GM18502 (cell line): ENCODE measurements around the gene DEPDC1B.
"Not testable (repeated sequence)": the region's sequence is repeated elsewhere in the genome, so short reads cannot be mapped to it uniquely, and the experiment has no call there.

Source experiments
- ATAC-seq: cut with Tn5 transposase; IDR thresholded peaks from one replicate; pipeline ENCODE4 v1.9.1; 2021; ENCODE audit warnings: mild to moderate bottlenecking; ENCODE audit not compliant: unreplicated experiment, poor library complexity

The DEPDC1B gene

DNA sequence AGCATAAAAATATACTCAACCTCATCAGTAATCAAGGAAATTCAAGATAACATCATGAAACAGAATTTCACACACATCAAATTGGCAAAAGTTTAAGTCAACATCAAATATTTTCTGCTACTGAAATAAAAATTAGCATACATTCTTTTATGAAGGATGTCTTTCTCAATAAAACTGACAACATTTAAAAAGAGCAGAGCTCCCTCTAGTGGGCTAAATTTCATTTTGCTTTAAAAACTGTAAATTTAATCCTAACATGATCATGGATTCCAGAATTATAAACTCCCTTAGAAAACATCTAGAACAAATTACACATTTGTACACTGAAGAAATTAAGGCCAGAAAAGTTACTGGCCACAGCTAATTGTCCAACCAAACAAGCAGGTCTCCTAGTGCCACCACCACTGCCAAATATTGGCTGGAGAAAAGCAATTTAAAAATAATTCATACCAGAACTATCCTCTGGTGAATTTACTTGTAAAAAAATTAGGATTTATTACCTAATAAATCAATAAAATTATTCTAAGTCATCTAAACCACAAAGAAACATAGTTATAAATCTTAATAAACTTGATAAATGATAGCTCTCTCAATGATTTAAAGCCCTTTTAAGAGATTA lies 31.2 kb downstream of the DEPDC1B start:
- ATAC-seq: no peak

- ATAC-seq: no peak
Observed at GRCh38 chr5:60651872-60652620, 47.9 kb downstream of the DEPDC1B start.

DNA sequence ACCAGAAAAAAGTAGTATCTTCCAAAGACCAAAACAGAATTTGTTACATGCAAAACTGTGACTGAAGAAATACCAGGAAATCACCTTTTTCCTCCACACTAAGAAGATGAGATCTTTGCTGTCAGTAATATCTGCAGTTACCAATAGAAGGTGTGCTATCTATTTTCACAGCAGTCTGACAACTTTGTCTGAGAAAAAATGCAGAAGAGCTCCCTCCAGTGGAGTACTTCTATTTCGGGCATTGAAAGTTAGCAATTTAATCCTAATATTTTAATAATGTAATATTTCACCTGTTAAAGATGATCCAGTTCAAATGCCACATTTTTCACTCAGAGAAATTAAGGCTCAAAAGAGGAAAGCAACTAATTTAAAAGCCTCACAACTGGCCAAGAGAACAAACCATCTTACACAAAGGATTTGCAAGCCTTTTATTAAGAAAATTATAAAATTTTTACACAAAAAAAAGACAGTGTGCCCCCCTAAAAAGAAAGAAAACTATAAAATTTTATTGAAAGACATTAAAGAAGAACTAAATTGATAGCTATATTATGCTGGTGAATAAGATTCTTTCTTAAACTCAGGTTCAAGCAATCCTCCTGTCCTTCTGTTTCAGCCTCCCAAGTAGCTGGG lies 50.6 kb downstream of the DEPDC1B start:
- peak; percentile 70 for ATAC-seq

DNA sequence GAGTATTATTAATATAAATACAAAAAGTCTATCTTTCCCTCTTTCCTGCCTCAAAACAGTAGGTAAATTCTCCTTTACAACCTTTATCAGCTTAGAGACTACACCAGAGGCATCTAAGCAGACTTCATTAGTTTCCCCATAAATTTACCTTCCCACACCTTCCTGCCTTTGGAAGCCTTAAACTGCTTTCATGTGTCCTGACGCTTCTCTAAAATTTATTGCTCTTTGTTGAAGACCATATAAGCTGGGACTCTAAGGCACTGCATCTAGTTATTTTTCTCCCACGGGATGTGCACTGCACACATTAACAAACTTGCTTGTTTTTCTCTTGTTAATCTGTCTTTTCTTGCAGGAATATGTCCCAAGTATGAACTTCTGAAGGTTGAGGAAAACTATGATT lies 51.8 kb downstream of the DEPDC1B start:
- ATAC-seq: no peak

- no peak for ATAC-seq
Observed at GRCh38 chr5:60640901-60641300, 59.1 kb downstream of the DEPDC1B start.

GRCh38 chr5:60639544-60639943 lies 60.4 kb downstream of the DEPDC1B start:
- no peak for ATAC-seq

GRCh38 chr5:60638300-60638699 lies 61.7 kb downstream of the DEPDC1B start:
- no peak for ATAC-seq

- ATAC-seq: no peak
Observed at GRCh38 chr5:60636644-60637043, 63.3 kb downstream of the DEPDC1B start.

DNA sequence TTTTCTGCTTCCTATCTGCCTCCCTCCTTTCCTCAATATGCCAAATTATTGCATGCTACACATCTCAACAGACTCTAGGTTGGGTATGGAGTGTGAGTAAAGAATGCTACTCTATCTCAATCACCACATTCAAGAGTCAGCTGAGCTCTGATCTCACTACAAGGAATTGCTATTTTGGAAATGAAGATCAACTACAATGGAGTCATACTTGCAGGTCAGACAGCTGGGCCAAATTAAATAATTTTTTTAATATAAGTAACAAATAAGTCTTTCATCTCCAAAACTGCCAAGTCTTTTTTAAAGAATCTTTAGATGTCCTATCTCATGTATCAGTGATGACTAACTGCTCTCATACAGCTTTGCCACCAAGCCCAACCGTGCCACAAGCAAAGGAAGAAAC lies 64.0 kb downstream of the DEPDC1B start:
- ATAC-seq: no peak

- ATAC-seq: no peak
Observed at GRCh38 chr5:60634051-60634450, 65.9 kb downstream of the DEPDC1B start.

GRCh38 chr5:60633341-60633740 lies 66.6 kb downstream of the DEPDC1B start:
- ATAC-seq: no peak

GRCh38 chr5:60632153-60632552 lies 67.8 kb downstream of the DEPDC1B start:
- no peak for ATAC-seq

- no peak for ATAC-seq
Observed at GRCh38 chr5:60630836-60631235, 69.1 kb downstream of the DEPDC1B start.

- no peak for ATAC-seq
Observed at GRCh38 chr5:60630179-60630578, 69.8 kb downstream of the DEPDC1B start.

DNA sequence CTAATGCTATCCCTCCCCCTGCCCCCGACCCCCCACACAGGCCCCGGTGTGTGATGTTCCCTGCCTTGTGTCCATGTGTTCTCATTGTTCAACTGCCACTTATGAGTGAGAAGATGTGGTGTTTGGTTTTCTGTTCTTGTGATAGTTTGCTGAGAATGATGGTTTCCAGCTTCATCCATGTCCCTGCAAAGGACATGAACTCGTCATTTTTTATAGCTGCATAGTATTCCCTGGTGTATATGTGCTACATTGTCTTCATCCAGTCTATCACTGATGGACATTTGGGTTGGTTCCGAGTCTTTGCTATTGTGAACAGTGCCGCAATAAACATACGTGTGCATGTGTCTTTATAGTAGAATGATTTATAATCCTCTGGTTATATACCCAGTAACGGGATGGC lies 75.1 kb downstream of the DEPDC1B start:
- ATAC-seq: not testable (repeated sequence)

DNA sequence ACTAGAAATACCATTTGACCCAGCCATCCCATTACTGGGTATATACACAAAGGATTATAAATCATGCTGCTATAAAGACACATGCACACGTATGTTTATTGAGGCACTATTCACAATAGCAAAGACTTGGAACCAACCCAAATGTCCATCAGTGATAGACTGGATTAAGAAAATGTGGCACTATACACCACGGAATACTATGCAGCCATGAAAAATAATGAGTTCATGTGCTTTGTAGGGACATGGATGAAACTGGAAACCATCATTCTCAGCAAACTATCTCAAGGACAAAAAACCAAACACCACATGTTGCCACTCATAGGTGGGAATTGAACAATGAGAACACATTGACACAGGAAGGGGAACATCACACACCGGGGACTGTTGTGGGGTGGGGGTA lies 79.2 kb downstream of the DEPDC1B start:
- ATAC-seq: not testable (repeated sequence)

DNA sequence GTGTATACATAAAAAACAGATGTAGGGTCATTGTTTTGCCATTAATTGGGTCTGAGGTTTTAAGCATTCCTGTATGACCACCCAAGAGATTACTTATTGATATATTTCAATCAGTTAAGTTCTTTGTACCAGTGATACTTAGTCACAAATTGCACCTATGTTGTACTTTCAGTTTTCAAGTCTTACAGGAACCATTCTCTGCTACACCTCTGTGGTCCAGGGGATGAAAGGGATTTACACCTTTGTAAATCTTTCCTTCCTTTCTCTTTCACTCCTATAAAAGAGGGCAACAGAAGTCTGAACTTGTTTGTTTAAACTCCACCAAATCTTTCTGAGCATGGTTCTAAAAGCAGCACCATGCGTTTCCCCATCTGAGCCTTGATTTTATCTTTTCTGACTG lies 86.1 kb downstream of the DEPDC1B start:
- ATAC-seq: no peak

DNA sequence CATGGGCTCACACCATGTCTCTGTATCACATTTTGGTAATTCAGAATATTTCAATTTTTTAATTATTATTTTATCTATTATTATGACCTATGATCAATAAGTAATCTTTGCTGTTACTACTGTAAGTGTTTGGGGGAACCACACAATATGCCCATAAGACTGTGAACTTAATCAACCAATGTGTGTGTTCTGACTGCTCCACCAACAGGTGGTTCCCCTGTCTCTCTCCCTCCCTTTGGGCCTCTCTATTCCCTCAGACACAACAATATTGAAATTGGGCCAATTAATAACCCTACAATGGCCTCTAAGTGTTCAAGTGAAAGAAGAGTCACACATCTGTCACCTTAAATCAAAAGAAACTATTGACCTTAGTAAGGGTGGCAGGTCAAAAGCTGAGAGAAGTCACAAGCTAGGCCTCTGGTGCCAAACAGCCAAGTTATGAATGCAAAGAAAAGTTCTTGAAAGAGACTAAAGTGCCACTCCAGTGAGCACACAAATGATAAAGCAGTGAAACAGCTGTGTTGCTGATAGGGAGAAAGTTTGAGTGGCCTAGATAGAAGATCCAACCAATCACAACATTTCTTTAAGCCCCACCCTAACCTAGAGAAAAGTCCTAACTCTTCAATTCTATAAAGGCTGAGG lies 88.7 kb downstream of the DEPDC1B start:
- no peak for ATAC-seq

GRCh38 chr5:60604771-60605170 lies 95.2 kb downstream of the DEPDC1B start:
- no peak for ATAC-seq

GRCh38 chr5:60598424-60598823 lies 101.5 kb downstream of the DEPDC1B start:
- ATAC-seq: no peak
